Lower leg skin (tissue), 3 donors: ENCODE measurements around the gene SIK3.

ENCODE experiments used
- POLR2A ChIP-seq, 2 donors: fragments of 450-650 bp; IDR thresholded peaks; one replicate each; pipeline ENCODE4 v1.6.1; 2016 to 2017; ENCODE audit warnings: antibody characterized with exemption in 2 of 2, mild to moderate bottlenecking in 1 of 2, moderate library complexity in 1 of 2
- TF ChIP-seq, protein P1 (sequence below), 3 donors: fragments of 450-650 bp; IDR thresholded peaks; one replicate each; pipeline ENCODE4 v1.5.1; 2016; ENCODE audit warnings: antibody characterized with exemption in 3 of 3, mild to moderate bottlenecking in 3 of 3, moderate library complexity in 2 of 3

DNA sequence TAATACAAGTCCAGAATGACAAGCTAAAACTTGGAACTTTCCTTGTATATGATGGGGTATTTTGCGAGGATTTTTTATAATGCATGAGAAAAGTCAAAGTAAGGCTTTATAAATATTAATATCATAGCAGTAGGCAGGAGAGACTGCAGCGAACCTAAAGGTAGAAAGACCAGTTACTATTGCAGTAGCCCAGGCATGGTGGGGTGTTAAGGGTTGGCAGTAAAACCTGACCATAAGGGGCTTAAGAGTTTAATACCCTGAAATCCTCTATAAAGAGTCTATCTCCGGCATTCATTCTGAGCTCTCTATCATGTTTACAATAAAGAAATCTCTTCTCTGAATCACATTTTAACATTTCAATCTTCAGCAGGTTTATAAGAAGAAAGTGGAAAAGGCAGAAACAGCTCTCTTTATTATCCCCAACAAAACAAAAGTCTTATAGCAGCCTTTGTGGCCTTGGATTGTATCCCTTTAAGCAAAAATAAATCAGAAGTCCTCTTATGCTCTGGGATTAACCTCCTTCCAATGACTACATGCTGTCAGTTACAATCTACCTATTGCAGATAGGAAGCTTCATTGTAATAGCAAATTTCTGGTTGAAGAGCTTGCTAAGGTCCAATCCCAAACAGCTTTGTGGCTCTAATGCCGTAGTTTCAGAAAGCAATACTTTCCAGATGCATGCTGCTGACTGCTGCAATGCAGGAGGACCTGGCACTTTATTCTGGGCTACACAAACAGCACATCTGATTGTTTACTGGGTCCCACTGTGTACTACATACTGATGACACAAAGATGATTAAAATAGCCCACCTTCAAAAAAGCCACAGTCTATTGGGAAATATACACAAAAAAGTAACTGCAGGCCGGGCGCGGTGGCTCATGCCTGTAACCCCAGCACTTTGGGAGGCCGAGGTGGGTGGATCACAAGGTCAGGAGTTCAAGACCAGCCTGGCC is 45.8 kb downstream of the SIK3 start:
- TF ChIP-seq, protein P1, sequence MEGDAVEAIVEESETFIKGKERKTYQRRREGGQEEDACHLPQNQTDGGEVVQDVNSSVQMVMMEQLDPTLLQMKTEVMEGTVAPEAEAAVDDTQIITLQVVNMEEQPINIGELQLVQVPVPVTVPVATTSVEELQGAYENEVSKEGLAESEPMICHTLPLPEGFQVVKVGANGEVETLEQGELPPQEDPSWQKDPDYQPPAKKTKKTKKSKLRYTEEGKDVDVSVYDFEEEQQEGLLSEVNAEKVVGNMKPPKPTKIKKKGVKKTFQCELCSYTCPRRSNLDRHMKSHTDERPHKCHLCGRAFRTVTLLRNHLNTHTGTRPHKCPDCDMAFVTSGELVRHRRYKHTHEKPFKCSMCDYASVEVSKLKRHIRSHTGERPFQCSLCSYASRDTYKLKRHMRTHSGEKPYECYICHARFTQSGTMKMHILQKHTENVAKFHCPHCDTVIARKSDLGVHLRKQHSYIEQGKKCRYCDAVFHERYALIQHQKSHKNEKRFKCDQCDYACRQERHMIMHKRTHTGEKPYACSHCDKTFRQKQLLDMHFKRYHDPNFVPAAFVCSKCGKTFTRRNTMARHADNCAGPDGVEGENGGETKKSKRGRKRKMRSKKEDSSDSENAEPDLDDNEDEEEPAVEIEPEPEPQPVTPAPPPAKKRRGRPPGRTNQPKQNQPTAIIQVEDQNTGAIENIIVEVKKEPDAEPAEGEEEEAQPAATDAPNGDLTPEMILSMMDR (IDR thresholded peaks at IDR 0.05) = no peak
- TF ChIP-seq POLR2A (IDR thresholded peaks at IDR 0.05) = no peak
